Measurements from ENCODE around the gene GAPDHS. TPM values are rescaled to one million over a fixed set of nuclear protein-coding genes. Genes with fewer than 3 reads are reported as not detected.

GAPDHS gene
- total RNA-seq, 2 donors from 2014 or later = not detected

GRCh38 chr19:35511337-35511736 is 21.9 kb upstream of the GAPDHS start:
- no peaks in the 10 kb centered on the region for H3K9me3 ChIP-seq
- H3K4me3 ChIP-seq = no peak overlapping the region
- DNase-seq (ENCODE audit: low spot score) = no peak
- peaks cover 0 to 16% of the 10 kb centered on the region in 2 donors for H3K4me1 ChIP-seq
- no peaks in the 10 kb centered on the region for H3K36me3 ChIP-seq
- H3K27me3 ChIP-seq = peaks cover 0 to 3% of the 10 kb centered on the region in 2 donors
- TF ChIP-seq, protein P1, sequence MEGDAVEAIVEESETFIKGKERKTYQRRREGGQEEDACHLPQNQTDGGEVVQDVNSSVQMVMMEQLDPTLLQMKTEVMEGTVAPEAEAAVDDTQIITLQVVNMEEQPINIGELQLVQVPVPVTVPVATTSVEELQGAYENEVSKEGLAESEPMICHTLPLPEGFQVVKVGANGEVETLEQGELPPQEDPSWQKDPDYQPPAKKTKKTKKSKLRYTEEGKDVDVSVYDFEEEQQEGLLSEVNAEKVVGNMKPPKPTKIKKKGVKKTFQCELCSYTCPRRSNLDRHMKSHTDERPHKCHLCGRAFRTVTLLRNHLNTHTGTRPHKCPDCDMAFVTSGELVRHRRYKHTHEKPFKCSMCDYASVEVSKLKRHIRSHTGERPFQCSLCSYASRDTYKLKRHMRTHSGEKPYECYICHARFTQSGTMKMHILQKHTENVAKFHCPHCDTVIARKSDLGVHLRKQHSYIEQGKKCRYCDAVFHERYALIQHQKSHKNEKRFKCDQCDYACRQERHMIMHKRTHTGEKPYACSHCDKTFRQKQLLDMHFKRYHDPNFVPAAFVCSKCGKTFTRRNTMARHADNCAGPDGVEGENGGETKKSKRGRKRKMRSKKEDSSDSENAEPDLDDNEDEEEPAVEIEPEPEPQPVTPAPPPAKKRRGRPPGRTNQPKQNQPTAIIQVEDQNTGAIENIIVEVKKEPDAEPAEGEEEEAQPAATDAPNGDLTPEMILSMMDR (IDR thresholded peaks at IDR 0.05) = no peak
- no peak overlapping the region for H3K27ac ChIP-seq

DNA sequence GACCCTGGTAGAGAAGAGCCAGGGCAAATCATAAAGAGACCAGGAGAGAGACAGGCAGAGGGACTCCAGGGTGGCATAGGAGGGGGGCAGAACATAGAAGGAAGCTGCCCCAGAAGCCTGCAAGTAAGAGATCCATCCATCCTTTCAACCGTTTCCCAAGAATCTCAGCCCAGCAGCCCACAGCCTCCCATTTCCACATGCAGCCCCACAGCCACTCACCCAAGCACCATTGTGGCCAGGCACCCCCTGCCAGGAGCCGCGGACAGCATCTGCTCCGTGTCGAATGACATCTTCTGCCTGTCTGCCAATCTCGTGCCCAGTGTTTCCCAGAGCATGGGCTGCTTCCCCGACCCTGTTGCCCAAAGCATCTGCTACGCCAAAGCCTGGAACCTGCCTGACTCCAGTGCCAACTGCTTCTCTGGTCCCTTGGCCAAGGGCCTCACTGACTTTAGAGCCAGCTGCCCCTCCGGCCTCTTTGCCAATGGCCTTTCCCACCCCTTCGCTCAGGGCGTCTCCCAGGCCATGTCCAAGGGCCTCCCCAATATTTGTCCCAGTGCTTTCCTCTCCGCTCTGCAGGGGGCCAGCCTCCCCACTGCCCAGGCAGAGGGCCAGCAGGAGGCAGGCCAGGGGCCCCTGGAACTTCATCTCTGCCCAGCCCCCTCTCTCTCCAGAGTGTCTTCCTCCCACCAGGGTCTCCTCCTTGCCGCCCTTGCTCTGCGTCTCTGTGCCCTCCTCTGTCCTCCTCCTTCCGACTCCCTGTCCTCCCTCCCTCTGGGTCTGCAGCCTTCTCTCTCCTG is 20.2 kb upstream of the GAPDHS start:
- TF ChIP-seq, protein P1 (IDR thresholded peaks at IDR 0.05) = no peak
- Histone ChIP-seq H3K4me1 (peaks cover 0 to 16% of the 10 kb centered on the region in 2 donors), H3K36me3 (no peaks in the 10 kb centered on the region), H3K27me3 (peaks cover 0 to 3% of the 10 kb centered on the region in 2 donors), H3K27ac (no peak overlapping the region), H3K4me3 (no peak overlapping the region), H3K9me3 (no peaks in the 10 kb centered on the region)
- DNase-seq (ENCODE audit: low spot score) = no peak

DNA sequence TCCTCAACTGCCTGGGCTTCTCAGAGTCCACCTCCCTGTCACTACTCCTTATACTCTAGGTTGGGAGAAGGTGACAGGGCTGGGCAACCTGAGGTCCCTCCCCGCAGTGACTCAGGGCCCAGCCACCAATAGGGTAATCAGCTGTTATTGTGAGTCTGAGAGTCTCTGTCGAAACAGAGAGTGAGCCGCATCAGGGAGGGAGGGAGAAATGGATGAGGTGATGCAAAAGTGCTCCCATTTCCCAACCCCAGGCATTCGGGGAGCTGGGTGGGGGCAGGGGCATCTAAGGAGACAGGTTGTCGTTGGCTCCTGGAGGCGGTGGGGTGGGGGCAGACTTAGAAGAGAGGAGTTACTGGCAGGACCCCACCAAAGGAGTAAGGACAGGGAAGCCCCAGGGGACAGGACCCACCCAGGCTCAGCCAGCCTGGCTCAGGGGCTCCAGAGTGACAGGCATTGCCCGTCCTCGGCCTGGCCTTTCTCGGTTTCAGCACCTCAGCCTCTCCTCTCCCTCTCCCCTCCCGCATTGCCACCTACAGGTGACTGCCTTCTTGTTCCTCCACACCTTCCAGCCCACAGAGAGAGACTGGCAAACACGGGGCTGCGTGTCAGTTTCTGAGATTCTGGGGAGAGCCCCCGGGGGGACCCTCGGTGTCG is 19.5 kb upstream of the GAPDHS start, which contains the start of gene DMKN:
Gene DMKN (minus strand): TSS at position 22 of the 654 bp plus-strand sequence. CDS start 174 bp downstream, outside the sequence.
- peak; percentile 59 for DNase-seq (ENCODE audit: low spot score)
- H3K27me3 ChIP-seq = peaks cover 0 to 3% of the 10 kb centered on the region in 2 donors
- H3K9me3 ChIP-seq = no peaks in the 10 kb centered on the region
- H3K4me1 ChIP-seq = peaks cover 0 to 16% of the 10 kb centered on the region in 2 donors
- TF ChIP-seq, protein P1 (IDR thresholded peaks at IDR 0.05) = no peak
- H3K27ac ChIP-seq = no peak within 1 kb of the TSS
- H3K4me3 ChIP-seq = no peak within 1 kb of the TSS
- no peaks in the 10 kb centered on the region for H3K36me3 ChIP-seq

DNA sequence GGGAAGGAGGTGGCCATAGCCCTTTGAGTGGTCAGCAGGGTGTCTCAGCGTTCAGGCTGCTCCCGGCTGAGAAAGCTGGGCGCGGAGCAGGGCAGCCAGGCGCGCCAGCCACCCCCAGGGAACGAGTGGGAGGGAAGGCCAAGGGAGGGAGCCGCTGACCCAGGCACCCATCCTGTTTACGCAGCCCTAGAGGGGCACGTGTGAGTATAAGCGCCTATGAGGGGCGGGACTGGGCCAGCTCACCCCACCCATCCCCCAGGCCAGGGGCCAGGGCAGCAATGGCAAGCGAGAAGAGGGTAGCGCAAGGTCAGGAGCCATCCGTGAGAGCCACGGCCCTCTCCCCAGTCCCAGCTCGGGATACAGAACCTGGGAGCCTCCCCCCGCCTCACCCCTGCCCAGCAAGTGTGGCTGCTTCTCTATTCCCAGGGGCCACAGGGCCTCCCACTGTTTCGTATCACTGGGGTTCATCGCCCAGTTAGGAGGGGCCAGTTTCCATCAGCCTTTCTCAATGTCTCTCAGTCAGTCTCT is 18.9 kb upstream of the GAPDHS start:
- H3K27me3 ChIP-seq = peaks cover 0 to 3% of the 10 kb centered on the region in 2 donors
- DNase-seq (ENCODE audit: low spot score) = no peak
- H3K36me3 ChIP-seq = no peaks in the 10 kb centered on the region
- no peaks in the 10 kb centered on the region for H3K9me3 ChIP-seq
- H3K4me1 ChIP-seq = peaks cover 0 to 15% of the 10 kb centered on the region in 2 donors
- TF ChIP-seq, protein P1 (IDR thresholded peaks at IDR 0.05) = no peak
- H3K4me3 ChIP-seq = no peak overlapping the region
- no peak overlapping the region for H3K27ac ChIP-seq

DNA sequence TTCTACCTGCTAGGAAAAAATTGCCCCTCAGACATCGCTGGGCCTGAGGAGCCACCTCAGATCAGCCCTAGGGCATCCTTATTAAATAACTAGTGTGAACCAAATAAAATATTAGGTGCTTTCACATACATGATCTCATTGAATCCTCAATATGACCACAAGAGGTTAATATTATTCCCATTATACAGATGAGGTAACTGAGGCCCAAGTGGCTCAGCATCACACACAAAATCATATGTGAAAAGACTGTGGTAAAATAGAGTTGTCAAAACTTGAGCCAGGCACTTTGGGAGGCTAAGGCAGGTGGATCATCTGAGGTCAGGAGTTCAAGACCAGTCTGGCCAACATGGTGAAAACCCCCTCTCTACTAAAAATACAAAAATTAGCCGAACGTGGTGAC is 16.9 kb upstream of the GAPDHS start:
- TF ChIP-seq, protein P1 (IDR thresholded peaks at IDR 0.05) = no peak
- H3K27me3 ChIP-seq = no peaks in the 10 kb centered on the region
- H3K4me3 ChIP-seq = no peak overlapping the region

More for the DNA sequence above, 16.9 kb upstream of the GAPDHS start:
- no peaks in the 10 kb centered on the region for H3K4me1 ChIP-seq
- no peaks in the 10 kb centered on the region for H3K36me3 ChIP-seq
- no peak overlapping the region for H3K27ac ChIP-seq
- no peaks in the 10 kb centered on the region for H3K9me3 ChIP-seq
- DNase-seq (ENCODE audit: low spot score) = no peak
